GM12878 (cell line): Measurements from ENCODE around the gene DUOX2. TPM values are rescaled to one million over a fixed set of nuclear protein-coding genes. Genes with fewer than 3 reads are reported as not detected.

Experiments
- CTCF ChIP-seq, 3 experiments: IDR thresholded peaks in 2 of 3; conservative IDR thresholded peaks in 1 of 3; 2 replicates each; pipeline ENCODE4 v1.5.1; 2011; ENCODE audit warnings: low read depth in 3 of 3, low read length in 3 of 3, mild to moderate bottlenecking in 3 of 3, control low read depth in 2 of 3, moderate library complexity in 2 of 3, inconsistent platforms in 1 of 3, mixed read lengths in 1 of 3; ENCODE audit not compliant: control insufficient read depth in 2 of 3, insufficient read depth in 1 of 3; ENCODE audit errors: extremely low read depth in 1 of 3
- CUX1 ChIP-seq: IDR thresholded peaks from 2 replicates; pipeline ENCODE4 v1.6.1; 2012; ENCODE audit warnings: improper control_type of control experiment, low read depth, low read length; ENCODE audit not compliant: insufficient replicate concordance
- IRF4 ChIP-seq: IDR thresholded peaks from 2 replicates; pipeline ENCODE4 v1.6.1; 2011; ENCODE audit warnings: low read depth, low read length
- MEF2B ChIP-seq: fragments of 450-650 bp; IDR thresholded peaks from 2 replicates; pipeline ENCODE4 v1.6.1; 2018; ENCODE audit warnings: mild to moderate bottlenecking, moderate library complexity; ENCODE audit not compliant: partially characterized antibody, poor library complexity, severe bottlenecking
- PML ChIP-seq: IDR thresholded peaks from 2 replicates; pipeline ENCODE4 v1.6.1; 2012; ENCODE audit warnings: low read length, inconsistent platforms
- TARDBP ChIP-seq: IDR thresholded peaks from 2 replicates; pipeline ENCODE4 v1.6.1; 2016; ENCODE audit warnings: borderline replicate concordance
- TCF12 ChIP-seq: IDR thresholded peaks from 2 replicates; pipeline ENCODE4 v1.6.1; 2011; ENCODE audit warnings: low read depth, mild to moderate bottlenecking, low read length
- TCF3 ChIP-seq: IDR thresholded peaks from 2 replicates; pipeline ENCODE4 v1.6.1; 2012; ENCODE audit warnings: low read depth, mild to moderate bottlenecking, low read length, borderline replicate concordance; ENCODE audit not compliant: insufficient read depth
- ZNF207 ChIP-seq: fragments of 450-650 bp; IDR thresholded peaks from 2 replicates; pipeline ENCODE4 v1.6.1; 2014; ENCODE audit warnings: antibody characterized with exemption, mild to moderate bottlenecking, borderline replicate concordance
- ZZZ3 ChIP-seq: IDR thresholded peaks from 2 replicates; pipeline ENCODE4 v1.6.1; 2011; ENCODE audit warnings: low read depth; ENCODE audit not compliant: control insufficient read depth, insufficient read length
- polyA plus RNA-seq, 11 experiments: library from polyadenylated mRNA; depleted of rRNA in 4 of 11; unstranded in 6 of 11; stranded (reverse) in 5 of 11; fragments of >200 nt; fragmentation: Nextera tagmentation in 4 of 11; fragmentation: Illumina TruSeq in 1 of 11; extraction: Ambion mirVana in 4 of 11; extraction: Trizol in 1 of 11; gene quantifications; 1 replicate in 1 of 11; 2 replicates in 10 of 11; pipeline versions ENCODE4 v1.2.1 to v1.2.3, GENCODE V29; 2011 to 2016; ENCODE audit warnings: inconsistent platforms in 2 of 11, missing spikeins in 2 of 11, low read depth in 1 of 11
- total RNA-seq, 4 experiments: library from RNA; depleted of rRNA in 3 of 4; stranded (reverse); fragments of >200 nt in 3 of 4; fragmentation: Illumina TruSeq in 1 of 4; extraction: Trizol in 1 of 4; gene quantifications; 2 replicates each; pipeline versions ENCODE4 v1.2.1 to v1.2.3, GENCODE V29; 2013 to 2021

DUOX2 gene
- total and polyA plus RNA-seq, 10 of the 15 experiments (the other 5 are each of a cell fraction or from before 2014, with no cell fraction given) = 0.05 TPM; not detected in 9

GRCh38 chr15:45162771-45163507, 49.0 kb upstream of the DUOX2 start (continued):
- TF ChIP-seq IRF4 = peak; percentile 79
- no peak for TF ChIP-seq TCF3
- no peak for TF ChIP-seq MEF2B
- peak; percentile 89 to 98 (median 96) for TF ChIP-seq CTCF (IDR thresholded peaks at IDR 0.05 in 2 of 3, conservative IDR thresholded peaks at IDR 0.05 in 1 of 3; ENCODE audit: control insufficient read depth in 2 of 3, extremely low read depth in 1 of 3, insufficient read depth in 1 of 3, low read depth in 3 of 3, low read length in 3 of 3)
- TF ChIP-seq PML = no peak
- TF ChIP-seq ZZZ3 = no peak
- 0 out of 2 replicates have a peak, but pooled peaks have one; percentile 12 for TF ChIP-seq TCF12
- 0 out of 2 replicates have a peak, but pooled peaks have one; percentile 41 for TF ChIP-seq ZNF207
- no peak for TF ChIP-seq CUX1
- no peak for TF ChIP-seq TARDBP
